ENCODE data around the gene CST8.

The CST8 gene

DNA sequence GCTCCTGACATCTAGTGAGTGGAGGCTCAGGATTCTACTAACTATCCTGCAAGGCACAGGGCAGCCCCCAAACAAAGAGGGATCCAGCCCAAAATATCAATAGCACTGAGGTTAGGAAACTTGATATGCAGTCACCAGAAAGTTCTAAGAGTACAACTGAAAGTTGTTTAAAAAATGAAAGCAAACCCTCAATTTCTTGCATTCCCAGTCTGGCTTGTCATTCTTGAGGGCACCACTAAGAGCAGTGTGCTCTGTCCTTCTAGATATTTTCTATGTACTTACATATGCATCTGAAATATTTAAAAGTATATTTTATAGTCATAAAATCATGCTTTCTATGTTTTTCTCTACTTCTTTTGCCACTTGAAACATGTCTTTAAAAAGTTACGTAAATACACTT lies 35.9 kb downstream of the CST8 start:
- H3K27me3 ChIP-seq (ENCODE audit: control insufficient read depth, insufficient read depth, low read length), result no peaks in the 10 kb centered on the region
- no peak overlapping the region for H3K27ac ChIP-seq (ENCODE audit: low read length)
- peaks cover 12% of the 10 kb centered on the region for H3K9me3 ChIP-seq (ENCODE audit: control insufficient read depth, low read depth, low read length)
- no peak overlapping the region for H3K4me3 ChIP-seq (ENCODE audit: low read length)
- peaks cover 6% of the 10 kb centered on the region for H3K4me1 ChIP-seq (ENCODE audit: control insufficient read depth, low read depth, low read length)
- no peak overlapping the region for H3K9ac ChIP-seq (ENCODE audit: low read length)
- no peaks in the 10 kb centered on the region for H3K36me3 ChIP-seq (ENCODE audit: control insufficient read depth, low read depth, low read length)

GRCh38 chr20:23528867-23529431 lies 38.0 kb downstream of the CST8 start:
- Histone ChIP-seq H3K9me3 (ENCODE audit: control insufficient read depth, low read depth, low read length) (peaks cover 12% of the 10 kb centered on the region), H3K27ac (ENCODE audit: low read length) (no peak overlapping the region), H3K4me3 (ENCODE audit: low read length) (no peak overlapping the region), H3K27me3 (ENCODE audit: control insufficient read depth, insufficient read depth, low read length) (no peaks in the 10 kb centered on the region), H3K9ac (ENCODE audit: low read length) (no peak overlapping the region), H3K36me3 (ENCODE audit: control insufficient read depth, low read depth, low read length) (no peaks in the 10 kb centered on the region), H3K4me1 (ENCODE audit: control insufficient read depth, low read depth, low read length) (peaks cover 27% of the 10 kb centered on the region)

DNA sequence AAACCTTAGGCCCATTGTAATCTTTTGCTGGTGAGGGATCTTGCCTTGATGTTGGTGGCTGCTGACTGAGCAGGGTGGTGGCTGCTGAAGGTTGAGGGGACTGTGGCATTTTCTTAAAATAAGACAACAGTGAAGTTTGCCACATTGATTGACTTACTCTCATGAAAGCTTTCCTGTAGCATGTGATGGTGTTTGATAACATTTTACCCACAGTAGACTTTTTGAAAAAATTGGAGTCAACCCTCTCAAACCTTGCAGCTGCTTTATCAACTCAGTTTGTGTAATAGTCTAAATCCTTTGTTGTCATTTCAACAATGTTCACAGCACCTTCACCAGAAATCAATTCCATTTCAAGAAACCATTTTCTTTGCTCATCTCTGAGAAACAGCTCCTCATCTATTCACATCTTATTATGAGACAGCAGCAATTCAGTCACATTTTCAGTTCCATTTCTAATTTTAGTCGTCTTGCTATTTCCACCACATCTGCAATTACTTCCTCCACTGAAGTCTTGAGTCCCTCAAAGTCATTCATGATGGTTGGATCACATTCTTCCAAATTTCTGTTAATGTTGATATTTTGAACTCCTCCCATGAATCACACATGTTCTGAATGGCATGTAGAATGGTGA lies 40.1 kb downstream of the CST8 start:
- H3K36me3 ChIP-seq (ENCODE audit: control insufficient read depth, low read depth, low read length), result no peaks in the 10 kb centered on the region
- H3K9me3 ChIP-seq (ENCODE audit: control insufficient read depth, low read depth, low read length), result peaks cover 12% of the 10 kb centered on the region
- no peak overlapping the region for H3K27ac ChIP-seq (ENCODE audit: low read length)
- no peak overlapping the region for H3K9ac ChIP-seq (ENCODE audit: low read length)
- H3K4me3 ChIP-seq (ENCODE audit: low read length), result no peak overlapping the region
- H3K27me3 ChIP-seq (ENCODE audit: control insufficient read depth, insufficient read depth, low read length), result peaks cover 8% of the 10 kb centered on the region
- H3K4me1 ChIP-seq (ENCODE audit: control insufficient read depth, low read depth, low read length), result peaks cover 34% of the 10 kb centered on the region

DNA sequence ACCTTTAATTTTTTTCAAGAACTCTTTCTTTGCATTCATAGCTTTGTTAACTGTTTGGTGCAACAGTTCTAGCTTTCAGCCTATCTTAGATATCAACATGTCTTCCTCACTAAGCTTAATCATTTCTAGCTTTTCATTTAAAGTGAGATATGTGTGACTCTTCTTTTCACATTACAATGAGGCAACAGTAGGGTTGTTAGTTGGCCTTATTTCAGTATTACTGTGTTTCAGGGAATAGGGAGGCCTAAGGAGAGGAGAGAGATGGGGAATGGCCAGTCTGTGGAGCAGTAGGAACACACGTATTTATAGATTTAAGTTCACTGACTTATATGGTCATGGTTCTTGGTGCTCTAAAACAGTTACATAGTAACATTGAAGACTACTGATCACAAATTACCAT lies 41.6 kb downstream of the CST8 start:
- Histone ChIP-seq H3K27ac (ENCODE audit: low read length) (no peak overlapping the region), H3K36me3 (ENCODE audit: control insufficient read depth, low read depth, low read length) (no peaks in the 10 kb centered on the region), H3K4me3 (ENCODE audit: low read length) (peak overlapping the region; percentile 11), H3K4me1 (ENCODE audit: control insufficient read depth, low read depth, low read length) (peaks cover 34% of the 10 kb centered on the region), H3K9ac (ENCODE audit: low read length) (no peak overlapping the region), H3K9me3 (ENCODE audit: control insufficient read depth, low read depth, low read length) (peaks cover 12% of the 10 kb centered on the region), H3K27me3 (ENCODE audit: control insufficient read depth, insufficient read depth, low read length) (peaks cover 8% of the 10 kb centered on the region)

DNA sequence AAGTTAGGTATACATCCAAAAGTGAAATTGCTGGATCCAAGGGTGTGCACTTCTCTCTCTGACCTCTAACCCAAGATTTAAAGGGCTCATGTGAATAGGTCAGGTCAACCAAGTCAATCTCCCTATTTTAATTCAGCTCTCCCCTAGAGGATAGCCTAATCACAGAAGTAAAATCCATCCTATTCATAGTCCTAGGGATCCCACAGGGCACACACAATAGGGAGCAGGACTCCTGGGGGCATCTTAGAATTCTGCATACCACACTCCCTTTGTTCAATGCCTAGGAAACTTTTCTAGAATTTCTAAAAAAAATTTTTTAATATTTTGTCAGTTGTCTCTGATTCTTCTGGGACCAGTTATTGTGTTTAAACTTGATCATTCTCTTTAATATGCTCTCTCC lies 42.2 kb downstream of the CST8 start:
- H3K27me3 ChIP-seq (ENCODE audit: control insufficient read depth, insufficient read depth, low read length), result peaks cover 8% of the 10 kb centered on the region
- H3K9ac ChIP-seq (ENCODE audit: low read length), result no peak overlapping the region
- peaks cover 11% of the 10 kb centered on the region for H3K9me3 ChIP-seq (ENCODE audit: control insufficient read depth, low read depth, low read length)
- peaks cover 31% of the 10 kb centered on the region for H3K4me1 ChIP-seq (ENCODE audit: control insufficient read depth, low read depth, low read length)
- no peak overlapping the region for H3K27ac ChIP-seq (ENCODE audit: low read length)
- no peaks in the 10 kb centered on the region for H3K36me3 ChIP-seq (ENCODE audit: control insufficient read depth, low read depth, low read length)
- H3K4me3 ChIP-seq (ENCODE audit: low read length), result peak overlapping the region; percentile 28

DNA sequence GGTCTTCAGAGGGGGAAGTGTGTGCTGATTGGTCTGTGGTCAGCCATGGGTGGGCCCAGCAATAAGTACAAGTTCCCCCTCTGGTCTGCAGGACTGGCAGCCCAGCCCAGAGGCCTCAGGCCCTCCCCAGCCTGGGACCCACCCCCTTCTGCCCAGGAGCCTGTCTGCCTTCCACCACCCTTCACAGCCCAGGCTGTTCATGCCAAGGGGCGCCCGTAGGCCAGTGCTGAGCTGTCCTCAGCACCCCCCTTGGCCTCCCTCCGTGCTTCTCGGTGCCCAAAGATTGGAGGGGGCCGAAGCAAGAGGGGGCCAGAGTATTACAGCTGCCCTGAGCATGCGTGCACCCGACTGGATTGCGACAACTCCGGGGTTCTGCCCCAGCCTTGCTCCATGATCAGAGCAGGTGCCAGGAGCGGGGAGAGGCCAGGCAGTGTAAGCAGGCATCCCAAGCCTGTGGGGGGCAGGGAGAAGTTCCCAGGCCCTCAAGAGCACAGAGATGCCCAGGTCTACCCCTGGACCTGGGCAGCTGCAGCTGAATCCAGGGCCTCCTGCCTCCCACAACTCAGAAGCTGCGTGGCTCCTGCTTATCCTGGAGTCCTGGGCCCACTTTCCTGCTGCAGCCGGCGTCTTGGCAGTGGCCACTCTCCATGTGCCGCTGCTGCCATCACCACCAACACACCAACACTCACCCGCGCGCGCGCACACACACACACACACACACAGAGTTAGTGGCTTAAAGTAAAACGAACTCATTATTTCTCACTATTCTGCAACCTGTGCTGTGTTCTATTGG lies 44.1 kb downstream of the CST8 start:
- no peak overlapping the region for H3K27ac ChIP-seq (ENCODE audit: low read length)
- H3K36me3 ChIP-seq (ENCODE audit: control insufficient read depth, low read depth, low read length), result no peaks in the 10 kb centered on the region
- H3K4me3 ChIP-seq (ENCODE audit: low read length), result no peak overlapping the region
- peaks cover 31% of the 10 kb centered on the region for H3K4me1 ChIP-seq (ENCODE audit: control insufficient read depth, low read depth, low read length)
- H3K9ac ChIP-seq (ENCODE audit: low read length), result no peak overlapping the region
- H3K9me3 ChIP-seq (ENCODE audit: control insufficient read depth, low read depth, low read length), result no peaks in the 10 kb centered on the region
- H3K27me3 ChIP-seq (ENCODE audit: control insufficient read depth, insufficient read depth, low read length), result peaks cover 8% of the 10 kb centered on the region

DNA sequence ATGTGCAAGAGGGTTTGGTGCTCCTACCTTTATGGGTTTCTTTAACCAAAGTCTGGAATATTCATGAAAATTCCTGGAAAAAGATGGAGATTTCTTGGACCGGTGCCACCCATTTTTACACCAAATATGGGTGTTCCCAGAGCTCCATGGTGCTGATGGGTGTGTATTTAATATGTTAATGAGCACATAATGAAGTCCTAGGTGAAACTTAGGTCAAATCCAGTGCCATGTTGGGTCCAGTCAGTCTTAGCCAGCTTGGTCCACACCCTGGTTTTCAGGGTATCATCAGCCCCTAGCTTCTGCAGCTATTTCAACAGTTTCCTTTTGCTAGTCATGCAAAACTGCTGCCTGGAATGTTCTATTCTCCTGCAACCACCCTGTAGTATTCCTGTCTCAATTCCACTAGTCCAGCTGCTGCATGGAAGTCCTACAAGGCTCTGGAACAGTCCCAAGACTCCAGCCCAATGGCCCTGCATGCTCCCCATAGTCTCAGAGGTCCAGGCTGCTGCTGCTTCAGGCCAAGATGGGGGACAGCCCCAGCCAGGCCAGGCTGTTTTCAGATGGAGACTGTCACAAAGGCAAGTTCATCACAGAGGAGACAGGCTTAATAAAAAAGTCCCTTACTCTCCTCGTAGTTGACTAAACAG lies 45.5 kb downstream of the CST8 start:
- H3K9ac ChIP-seq (ENCODE audit: low read length), result no peak overlapping the region
- no peak overlapping the region for H3K4me3 ChIP-seq (ENCODE audit: low read length)
- H3K36me3 ChIP-seq (ENCODE audit: control insufficient read depth, low read depth, low read length), result no peaks in the 10 kb centered on the region
- H3K27ac ChIP-seq (ENCODE audit: low read length), result no peak overlapping the region
- H3K4me1 ChIP-seq (ENCODE audit: control insufficient read depth, low read depth, low read length), result peaks cover 31% of the 10 kb centered on the region
- H3K27me3 ChIP-seq (ENCODE audit: control insufficient read depth, insufficient read depth, low read length), result peaks cover 8% of the 10 kb centered on the region
- no peaks in the 10 kb centered on the region for H3K9me3 ChIP-seq (ENCODE audit: control insufficient read depth, low read depth, low read length)

GRCh38 chr20:23537030-23537429 lies 46.1 kb downstream of the CST8 start:
- H3K27ac ChIP-seq (ENCODE audit: low read length), result no peak overlapping the region
- H3K9ac ChIP-seq (ENCODE audit: low read length), result no peak overlapping the region
- H3K9me3 ChIP-seq (ENCODE audit: control insufficient read depth, low read depth, low read length), result no peaks in the 10 kb centered on the region
- H3K27me3 ChIP-seq (ENCODE audit: control insufficient read depth, insufficient read depth, low read length), result peaks cover 8% of the 10 kb centered on the region
- peaks cover 32% of the 10 kb centered on the region for H3K4me1 ChIP-seq (ENCODE audit: control insufficient read depth, low read depth, low read length)
- H3K4me3 ChIP-seq (ENCODE audit: low read length), result no peak overlapping the region
- H3K36me3 ChIP-seq (ENCODE audit: control insufficient read depth, low read depth, low read length), result no peaks in the 10 kb centered on the region

GRCh38 chr20:23540624-23541023 lies 49.7 kb downstream of the CST8 start:
- H3K27ac ChIP-seq (ENCODE audit: low read length), result no peak overlapping the region
- H3K36me3 ChIP-seq (ENCODE audit: control insufficient read depth, low read depth, low read length), result no peaks in the 10 kb centered on the region
- no peak overlapping the region for H3K4me3 ChIP-seq (ENCODE audit: low read length)
- no peaks in the 10 kb centered on the region for H3K27me3 ChIP-seq (ENCODE audit: control insufficient read depth, insufficient read depth, low read length)
- no peak overlapping the region for H3K9ac ChIP-seq (ENCODE audit: low read length)
- H3K9me3 ChIP-seq (ENCODE audit: control insufficient read depth, low read depth, low read length), result no peaks in the 10 kb centered on the region
- H3K4me1 ChIP-seq (ENCODE audit: control insufficient read depth, low read depth, low read length), result peaks cover 5% of the 10 kb centered on the region

GRCh38 chr20:23541330-23541729 lies 50.4 kb downstream of the CST8 start:
- Histone ChIP-seq H3K4me3 (ENCODE audit: low read length) (no peak overlapping the region), H3K36me3 (ENCODE audit: control insufficient read depth, low read depth, low read length) (no peaks in the 10 kb centered on the region), H3K9ac (ENCODE audit: low read length) (no peak overlapping the region), H3K27me3 (ENCODE audit: control insufficient read depth, insufficient read depth, low read length) (no peaks in the 10 kb centered on the region), H3K4me1 (ENCODE audit: control insufficient read depth, low read depth, low read length) (peaks cover 5% of the 10 kb centered on the region), H3K9me3 (ENCODE audit: control insufficient read depth, low read depth, low read length) (no peaks in the 10 kb centered on the region), H3K27ac (ENCODE audit: low read length) (no peak overlapping the region)

GRCh38 chr20:23541776-23542175 lies 50.9 kb downstream of the CST8 start:
- Histone ChIP-seq H3K9me3 (ENCODE audit: control insufficient read depth, low read depth, low read length) (no peaks in the 10 kb centered on the region), H3K27me3 (ENCODE audit: control insufficient read depth, insufficient read depth, low read length) (no peaks in the 10 kb centered on the region), H3K4me3 (ENCODE audit: low read length) (no peak overlapping the region), H3K9ac (ENCODE audit: low read length) (no peak overlapping the region), H3K4me1 (ENCODE audit: control insufficient read depth, low read depth, low read length) (peaks cover 5% of the 10 kb centered on the region), H3K36me3 (ENCODE audit: control insufficient read depth, low read depth, low read length) (no peaks in the 10 kb centered on the region), H3K27ac (ENCODE audit: low read length) (no peak overlapping the region)
